Measurements from ENCODE around the gene PIK3CA.

DNA sequence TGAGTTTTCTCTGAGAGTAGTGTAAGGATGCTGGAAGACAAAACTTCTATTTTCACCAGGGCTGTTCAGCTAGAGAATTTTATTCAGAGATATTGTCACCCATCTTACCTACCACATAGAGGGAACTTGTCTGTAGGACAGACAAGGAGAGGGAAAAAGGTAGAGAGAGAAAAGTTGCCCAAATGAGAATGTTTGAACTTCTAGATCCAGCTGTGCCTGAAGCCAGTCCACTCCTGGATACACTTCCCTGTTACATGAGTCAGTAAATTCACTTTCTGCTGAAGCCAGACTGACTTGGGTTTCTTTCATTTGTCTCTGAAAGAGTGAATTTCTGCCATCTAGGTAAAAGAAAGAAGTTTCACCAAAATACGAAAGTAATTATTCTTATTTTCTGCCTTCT lies 130.0 kb downstream of the PIK3CA start:
- TF ChIP-seq, protein P1, sequence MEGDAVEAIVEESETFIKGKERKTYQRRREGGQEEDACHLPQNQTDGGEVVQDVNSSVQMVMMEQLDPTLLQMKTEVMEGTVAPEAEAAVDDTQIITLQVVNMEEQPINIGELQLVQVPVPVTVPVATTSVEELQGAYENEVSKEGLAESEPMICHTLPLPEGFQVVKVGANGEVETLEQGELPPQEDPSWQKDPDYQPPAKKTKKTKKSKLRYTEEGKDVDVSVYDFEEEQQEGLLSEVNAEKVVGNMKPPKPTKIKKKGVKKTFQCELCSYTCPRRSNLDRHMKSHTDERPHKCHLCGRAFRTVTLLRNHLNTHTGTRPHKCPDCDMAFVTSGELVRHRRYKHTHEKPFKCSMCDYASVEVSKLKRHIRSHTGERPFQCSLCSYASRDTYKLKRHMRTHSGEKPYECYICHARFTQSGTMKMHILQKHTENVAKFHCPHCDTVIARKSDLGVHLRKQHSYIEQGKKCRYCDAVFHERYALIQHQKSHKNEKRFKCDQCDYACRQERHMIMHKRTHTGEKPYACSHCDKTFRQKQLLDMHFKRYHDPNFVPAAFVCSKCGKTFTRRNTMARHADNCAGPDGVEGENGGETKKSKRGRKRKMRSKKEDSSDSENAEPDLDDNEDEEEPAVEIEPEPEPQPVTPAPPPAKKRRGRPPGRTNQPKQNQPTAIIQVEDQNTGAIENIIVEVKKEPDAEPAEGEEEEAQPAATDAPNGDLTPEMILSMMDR (IDR thresholded peaks at IDR 0.05) = no peak
- TF ChIP-seq POLR2A (IDR thresholded peaks at IDR 0.05) = no peak

All from uterus (tissue), 2 donors.